Endothelial cell of hepatic sinusoid (primary cell): ENCODE data around the gene ITGB5.

ENCODE experiments used
- in situ Hi-C: cut with HindIII; loops from 2 replicates; pipeline ENCODE4 v1.10.0; 2017; ENCODE audit warnings: low sequenced_read_pairs

Gene ITGB5

GRCh38 chr3:124761250-124761796 is 125.8 kb downstream of the ITGB5 start:
- in situ Hi-C loops, result loop anchor here (10.0 to 25.0 kb wide), 2 partner anchors 113 to 451 kb away; partner anchors contain the start of gene SLC12A8

- in situ Hi-C loops, result loop anchor here (10.0 to 25.0 kb wide), 2 partner anchors 114 to 452 kb away; partner anchors contain the start of gene SLC12A8
Observed at GRCh38 chr3:124760601-124761000, 126.6 kb downstream of the ITGB5 start.

GRCh38 chr3:124759666-124760401 is 127.3 kb downstream of the ITGB5 start:
- in situ Hi-C loops, result loop anchor here (10.0 to 25.0 kb wide), 2 partner anchors 115 to 452 kb away; partner anchors contain the start of gene SLC12A8

GRCh38 chr3:124758851-124759635 is 128.1 kb downstream of the ITGB5 start:
- in situ Hi-C loops, result loop anchor here (25.0 kb wide), 1 partner anchor 453 kb away; the partner anchor contains the start of gene SLC12A8

GRCh38 chr3:124757926-124758325 is 129.2 kb downstream of the ITGB5 start:
- in situ Hi-C loops, result loop anchor here (25.0 kb wide), 1 partner anchor 454 kb away; the partner anchor contains the start of gene SLC12A8

GRCh38 chr3:124752051-124752450 is 135.1 kb downstream of the ITGB5 start:
- in situ Hi-C loops, result loop anchor here (25.0 kb wide), 1 partner anchor 460 kb away; the partner anchor contains the start of gene SLC12A8

- in situ Hi-C loops, result loop anchor here (25.0 kb wide), 1 partner anchor 461 kb away; the partner anchor contains the start of gene SLC12A8
Observed at GRCh38 chr3:124751501-124751900, 135.7 kb downstream of the ITGB5 start.

GRCh38 chr3:124749877-124750276 is 137.3 kb downstream of the ITGB5 start:
- in situ Hi-C loops, result loop anchor here (25.0 kb wide), 1 partner anchor 462 kb away; the partner anchor contains the start of gene SLC12A8

- in situ Hi-C loops, result no loop called here
Observed at GRCh38 chr3:124748560-124749198, 138.5 kb downstream of the ITGB5 start.

GRCh38 chr3:124747111-124747981 is 139.8 kb downstream of the ITGB5 start:
- in situ Hi-C loops, result no loop called here

GRCh38 chr3:124745756-124746155 is 141.4 kb downstream of the ITGB5 start:
- in situ Hi-C loops, result no loop called here

- in situ Hi-C loops, result no loop called here
Observed at GRCh38 chr3:124741027-124741426, 146.1 kb downstream of the ITGB5 start.

- in situ Hi-C loops, result no loop called here
Observed at GRCh38 chr3:124731760-124732159, 155.4 kb downstream of the ITGB5 start.

- in situ Hi-C loops, result no loop called here
Observed at GRCh38 chr3:124730941-124731297, 156.2 kb downstream of the ITGB5 start.

GRCh38 chr3:124730129-124730940 is 156.8 kb downstream of the ITGB5 start, which contains the start of gene UMPS:
UMPS (plus strand) TSS chr3:124730452; CDS start chr3:124730472, 20 bp downstream.
- in situ Hi-C loops, result no loop called here

GRCh38 chr3:124722589-124722988 is 164.6 kb downstream of the ITGB5 start:
- in situ Hi-C loops, result no loop called here

- in situ Hi-C loops, result no loop called here
Observed at GRCh38 chr3:124714223-124714853, 172.8 kb downstream of the ITGB5 start.
